Measurements from ENCODE around the gene SSTR3. TPM values are rescaled to one million over a fixed set of nuclear protein-coding genes. Genes with fewer than 3 reads are reported as not detected.

Gene SSTR3
- total RNA-seq, 2 donors from 2014 or later: not detected

GRCh38 chr22:37231406-37232139 lies 19.3 kb upstream of the SSTR3 start:
- intact Hi-C loops (cut with DNase I): no loop called here
- ATAC-seq (no peak), DNase-seq (no peak)

GRCh38 chr22:37230673-37231405 lies 18.6 kb upstream of the SSTR3 start:
- ATAC-seq: no peak
- DNase-seq: no peak
- intact Hi-C loops (cut with DNase I): no loop called here

- DNase-seq (no peak), ATAC-seq (peak; percentile 52 to 76)
- intact Hi-C loops (cut with DNase I): no loop called here
Observed at GRCh38 chr22:37229805-37230672, 17.8 kb upstream of the SSTR3 start.

DNA sequence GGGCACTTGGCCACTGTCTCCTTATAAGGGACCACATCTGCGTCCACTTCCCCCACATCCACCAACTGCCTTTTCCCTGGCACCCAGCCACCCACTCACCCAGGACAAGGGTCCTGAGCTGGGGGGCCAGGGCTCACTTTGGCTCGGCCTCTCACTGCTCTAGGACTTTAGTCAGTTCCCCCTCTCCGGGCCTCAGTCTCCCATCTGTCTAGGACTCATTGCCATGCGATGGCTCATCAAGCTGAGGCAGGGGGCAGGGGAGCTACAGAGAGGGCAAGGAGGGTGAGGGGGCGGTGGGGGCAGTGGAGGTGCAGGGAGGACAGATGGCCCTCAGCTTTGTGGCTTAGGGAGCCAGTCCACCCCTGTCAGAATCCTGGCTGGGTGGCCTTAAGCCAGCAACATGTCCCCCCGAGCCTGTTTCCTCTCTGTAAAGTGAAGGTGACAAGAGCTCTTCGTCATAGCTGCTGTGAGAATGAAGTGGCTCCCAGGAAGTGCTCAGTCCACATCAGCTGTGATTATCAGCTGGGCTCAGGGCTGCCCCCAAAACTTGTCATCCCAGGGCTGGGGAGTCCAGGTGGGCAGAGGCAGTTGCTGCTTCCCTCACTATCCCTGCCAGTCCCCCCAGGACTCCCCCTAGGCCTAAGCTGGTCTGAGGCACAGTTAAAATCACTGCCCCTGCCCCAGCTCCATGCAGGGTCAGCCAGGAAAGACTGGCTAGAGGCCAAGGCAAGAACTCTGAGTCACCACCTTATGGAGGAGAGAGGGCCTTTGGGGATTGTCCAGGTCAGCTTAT lies 16.9 kb upstream of the SSTR3 start:
- ATAC-seq (peak; percentile 42 to 53), DNase-seq (no peak)
- intact Hi-C loops (cut with DNase I): no loop called here

GRCh38 chr22:37228106-37229011 lies 16.1 kb upstream of the SSTR3 start:
- intact Hi-C loops (cut with DNase I): no loop called here
- ATAC-seq (peak; percentile 15 to 34), DNase-seq (no peak)

DNA sequence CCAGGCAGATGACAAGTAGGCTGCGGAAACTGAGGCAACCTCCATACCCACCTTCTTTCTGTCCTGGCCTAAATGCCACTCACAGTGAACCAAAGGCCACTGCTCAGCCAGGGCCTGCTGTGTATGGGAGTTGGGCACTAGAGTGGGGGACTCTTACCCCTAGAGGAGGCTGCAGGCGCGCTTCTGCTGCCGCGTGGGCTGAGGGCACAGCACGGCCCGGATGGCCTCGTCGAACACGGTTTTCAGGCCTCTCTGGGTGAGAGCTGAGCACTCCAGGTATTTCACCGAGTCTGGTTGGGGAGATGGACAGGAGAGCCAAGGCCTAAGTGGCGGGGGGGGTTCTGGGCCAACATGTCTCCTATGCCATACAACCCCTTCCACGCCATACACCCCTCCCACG lies 14.2 kb upstream of the SSTR3 start:
- no peak for ATAC-seq
- DNase-seq: no peak
- intact Hi-C loops (cut with DNase I): no loop called here

GRCh38 chr22:37226087-37226486 lies 13.8 kb upstream of the SSTR3 start:
- ATAC-seq (no peak), DNase-seq (peak; percentile 5)
- intact Hi-C loops (cut with DNase I): no loop called here

DNA sequence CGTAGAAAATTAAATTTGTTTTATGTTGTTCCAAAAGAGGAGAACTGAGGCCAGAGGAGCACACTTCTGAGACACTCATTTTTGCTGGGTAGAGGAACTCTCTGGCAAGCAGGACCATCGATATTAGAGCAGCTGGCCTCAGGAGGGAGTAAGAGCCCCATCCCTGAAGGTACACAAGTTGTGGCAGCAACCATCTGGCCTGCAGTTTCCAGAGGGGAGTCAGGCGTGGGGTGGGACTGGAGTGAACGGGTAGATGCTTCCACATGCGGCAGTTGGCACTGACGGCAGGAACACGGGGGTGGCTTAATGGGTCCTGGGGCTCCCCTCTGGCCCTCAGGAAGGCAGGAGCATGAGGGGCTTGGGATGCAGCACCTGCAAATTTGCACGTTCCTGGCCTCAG lies 13.2 kb upstream of the SSTR3 start:
- ATAC-seq: no peak
- DNase-seq: no peak
- intact Hi-C loops (cut with DNase I): no loop called here

- intact Hi-C loops (cut with DNase I): no loop called here
- DNase-seq (no peak), ATAC-seq (no peak)
Observed at GRCh38 chr22:37224757-37225420, 12.6 kb upstream of the SSTR3 start.

DNA sequence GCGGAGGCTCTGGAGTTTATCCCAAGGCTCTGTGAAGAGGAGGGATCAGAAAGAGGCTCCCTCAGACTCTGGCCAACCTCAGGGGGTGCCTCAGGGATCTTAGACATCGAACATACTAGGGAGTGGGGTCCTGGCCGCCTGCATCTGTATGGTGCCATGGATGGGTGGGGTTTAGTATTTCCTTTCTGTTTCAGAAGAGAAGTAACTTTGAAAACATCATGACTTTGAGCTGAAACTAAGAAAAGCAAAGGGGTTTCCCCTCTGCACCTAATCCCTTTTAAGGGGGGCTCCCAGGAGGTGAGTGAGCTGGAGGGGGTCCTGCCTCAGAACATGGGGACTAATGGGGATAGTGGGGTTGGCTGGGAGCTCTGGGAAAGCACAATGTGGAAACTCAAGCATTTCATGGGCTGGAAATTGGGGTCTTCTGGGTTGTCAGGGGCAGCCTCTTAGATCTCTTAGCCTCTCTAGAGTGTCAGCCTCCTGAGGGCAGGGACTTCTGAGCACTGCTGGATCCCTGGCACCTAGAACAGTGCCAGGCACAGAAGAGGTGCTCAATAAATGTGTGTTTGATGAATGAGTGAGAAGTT lies 11.8 kb upstream of the SSTR3 start:
- intact Hi-C loops (cut with DNase I): no loop called here
- ATAC-seq (no peak), DNase-seq (no peak)

GRCh38 chr22:37222440-37222971 lies 10.2 kb upstream of the SSTR3 start:
- DNase-seq (no peak), ATAC-seq (peak in 1 of 2 donors; percentile 30)
- intact Hi-C loops (cut with DNase I): no loop called here

DNA sequence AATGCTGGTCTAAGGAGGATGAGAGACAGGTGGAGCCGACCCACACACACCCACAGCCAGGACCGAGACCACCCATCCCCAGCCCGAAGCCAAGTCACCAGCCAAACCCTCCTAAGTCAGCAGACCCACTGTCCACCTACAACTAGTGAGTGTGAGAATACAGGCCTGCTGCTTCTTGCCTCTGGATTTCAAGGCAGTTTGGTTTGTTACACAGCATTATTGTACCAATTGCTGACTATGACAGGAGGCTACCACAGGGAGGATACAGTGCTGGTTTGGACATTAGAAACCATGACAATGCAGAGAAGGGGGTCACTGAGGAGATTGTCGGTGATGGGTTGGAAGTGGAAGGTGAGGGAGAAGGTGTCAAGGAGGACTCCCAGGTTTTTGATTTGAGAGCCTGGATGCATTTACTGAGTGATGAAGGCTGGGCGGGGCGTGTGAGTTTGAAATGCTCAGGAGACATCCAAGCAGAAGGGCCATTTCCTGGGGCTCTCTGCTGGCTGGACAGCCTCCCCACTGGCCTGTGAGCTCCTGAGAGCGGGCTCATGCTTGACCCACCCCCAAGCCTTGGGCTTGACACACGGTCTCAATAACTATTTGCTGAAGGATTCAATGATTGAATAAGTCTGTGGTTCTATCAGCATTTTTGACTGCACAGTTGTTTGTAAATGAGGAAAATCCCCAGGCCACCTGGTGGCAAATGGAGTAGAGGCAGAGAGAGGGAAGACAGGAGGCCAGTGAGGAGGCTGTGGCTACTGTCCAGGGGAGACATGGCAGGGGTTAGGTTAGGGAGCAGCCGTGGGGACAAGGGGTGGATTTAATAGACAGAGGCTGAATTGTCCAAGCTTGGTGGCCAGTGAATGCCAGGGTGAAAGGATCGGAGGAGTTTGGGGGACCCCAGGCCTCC lies 9.4 kb upstream of the SSTR3 start:
- no peak for DNase-seq
- no peak for ATAC-seq
- intact Hi-C loops (cut with DNase I): no loop called here

DNA sequence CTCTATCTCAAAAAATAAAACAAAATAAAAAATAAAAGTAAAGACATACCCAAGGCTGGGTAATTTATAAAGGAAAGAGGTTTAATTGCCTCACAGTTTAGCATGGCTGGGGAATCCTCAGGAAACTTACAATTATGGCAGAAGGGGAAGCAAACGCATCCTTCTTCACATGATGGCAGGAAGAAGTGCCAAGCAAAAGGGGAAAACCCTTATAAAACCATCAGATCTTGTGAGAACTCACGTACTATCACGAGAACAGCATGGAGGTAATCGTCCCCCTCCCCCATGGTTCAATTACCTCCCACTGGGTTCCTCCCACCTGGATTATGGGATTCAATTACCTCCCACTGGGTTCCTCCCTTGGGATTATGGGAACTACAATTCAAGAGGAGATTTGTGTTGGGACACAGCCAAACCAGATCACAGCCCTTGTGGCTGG lies 8.3 kb upstream of the SSTR3 start:
- no peak for DNase-seq
- no peak for ATAC-seq
- intact Hi-C loops (cut with DNase I): no loop called here

GRCh38 chr22:37219533-37219932 lies 7.3 kb upstream of the SSTR3 start:
- intact Hi-C loops (cut with DNase I): no loop called here
- DNase-seq (no peak), ATAC-seq (no peak)

GRCh38 chr22:37218771-37219411 lies 6.6 kb upstream of the SSTR3 start:
- intact Hi-C loops (cut with DNase I): no loop called here
- DNase-seq: no peak
- peak in 1 of 2 donors; percentile 23 for ATAC-seq

DNA sequence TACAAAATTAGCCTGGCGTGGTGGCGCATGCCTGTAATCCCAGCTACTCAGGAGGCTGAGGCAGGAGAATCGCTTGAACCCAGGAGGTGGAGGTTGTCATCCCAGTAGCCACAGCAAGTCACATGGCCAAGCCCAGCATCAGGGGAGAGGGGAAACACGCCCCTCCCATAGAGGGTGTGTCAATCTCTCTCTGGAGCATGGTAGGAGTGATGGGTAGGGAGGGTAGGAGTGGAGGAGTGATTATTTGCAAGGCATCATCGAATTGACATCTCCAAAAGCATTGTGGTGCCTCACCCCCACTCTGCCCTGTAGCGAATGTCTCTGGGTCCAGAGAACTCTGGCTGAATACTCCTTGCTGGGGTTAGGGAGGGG lies 6.1 kb upstream of the SSTR3 start:
- DNase-seq (no peak), ATAC-seq (no peak)
- intact Hi-C loops (cut with DNase I): no loop called here

All from left cardiac atrium (tissue), 4 donors.